K562 (cell line): Measurements from ENCODE around the gene ENHO. TPM values are rescaled to one million over a fixed set of nuclear protein-coding genes. Genes with fewer than 3 reads are reported as not detected.

ENCODE experiments used
- CSDE1 ChIP-seq, 2 experiments: fragments of 450-650 bp; IDR thresholded peaks; 2 replicates each; pipeline ENCODE4 v1.6.1; 2016; ENCODE audit warnings: mild to moderate bottlenecking in 1 of 2
- ELK1 ChIP-seq: sonication (generic); formaldehyde crosslinking; IDR thresholded peaks from 2 replicates; pipeline ENCODE4 v1.8.1; 2022; ENCODE audit warnings: missing genetic modification reagents
- ILK ChIP-seq: fragments of 450-650 bp; IDR thresholded peaks from 2 replicates; pipeline ENCODE4 v1.6.1; 2016; ENCODE audit warnings: missing genetic modification characterization, low read depth, mild to moderate bottlenecking, missing compliant biosample characterization, moderate library complexity, borderline replicate concordance
- KAT8 ChIP-seq: fragments of 450-650 bp; IDR thresholded peaks from 2 replicates; pipeline ENCODE4 v1.6.1; 2016; ENCODE audit warnings: low read depth, mild to moderate bottlenecking
- MBD1 ChIP-seq: fragments of 250-450 bp; sonication (Bioruptor Pico); IDR thresholded peaks from 2 replicates; pipeline ENCODE4 v1.8.0; 2022; ENCODE audit warnings: inconsistent platforms
- SMAD4 ChIP-seq: fragments of 250-450 bp; sonication (Bioruptor Pico); conservative IDR thresholded peaks from 2 replicates; pipeline ENCODE4 v1.8.0; 2021; ENCODE audit warnings: inconsistent platforms, mild to moderate bottlenecking, moderate library complexity
- THRB ChIP-seq: fragments of 450-650 bp; formaldehyde crosslinking; conservative IDR thresholded peaks from 2 replicates; pipeline ENCODE4 v1.4.0; 2022; ENCODE audit warnings: mild to moderate bottlenecking, missing genetic modification characterization
- polyA plus RNA-seq, 8 experiments: library from polyadenylated mRNA; depleted of rRNA in 4 of 8; stranded (reverse) in 5 of 8; unstranded in 3 of 8; fragments of >200 nt; fragmentation: Nextera tagmentation in 2 of 8; fragmentation: Illumina TruSeq in 1 of 8; extraction: Ambion mirVana in 2 of 8; extraction: Trizol in 1 of 8; gene quantifications; 2 replicates each; pipeline versions ENCODE4 v1.2.1 to v1.2.3, GENCODE V29; 2011 to 2014; ENCODE audit warnings: inconsistent platforms in 1 of 8, missing spikeins in 1 of 8
- small RNA-seq: library from RNA; depleted of rRNA; stranded (forward); fragments of <200 nt; gene quantifications from one replicate; pipeline ENCODE3, GENCODE V24; 2014
- total RNA-seq, 7 experiments: library from RNA; depleted of rRNA in 6 of 7; stranded (reverse); fragments of >200 nt in 6 of 7; fragmentation: Illumina TruSeq in 2 of 7; extraction: Trizol in 2 of 7; gene quantifications; 2 replicates each; pipeline versions ENCODE4 v1.2.1 to v1.2.3, GENCODE V29; 2011 to 2021; ENCODE audit warnings: low replicate concordance in 1 of 7

The ENHO gene
- total and polyA plus RNA-seq, 9 of the 15 experiments (the other 6 are each of a cell fraction or from before 2014, with no cell fraction given): 0.24 TPM; not detected in 8

- TF ChIP-seq CSDE1 (IDR thresholded peaks at IDR 0.05) (no peak), KAT8 (no peak), ILK (tag) (no peak), MBD1 (no peak), THRB (CRISPR knock-in tag) (no peak), ELK1 (no peak), SMAD4 (CRISPR knock-in tag) (no peak)
These were observed 47.7 kb downstream of the ENHO start (continued) for GRCh38 chr9:34475097-34475496.

Small RNAs within 50 kb of the gene (small RNA-seq; reads per million reads assigned to genes)
- not detected for gene RN7SKP24

Other genes with a start within 250 kb of the ENHO start
Only the 7 nearest of the 15 such genes appear.
- gene FAM219A, start 64.4 kb downstream of the ENHO start, total RNA-seq (2014; rRNA removed): 2.5 and 4.7 TPM in 2 replicates
- gene FAM219A, start 64.4 kb downstream of the ENHO start, total RNA-seq (2014; rRNA removed; fragmentation: Illumina TruSeq; extraction: Trizol): 2.9 and 3.3 TPM in 2 replicates
- 2.9 and 3.4 TPM in 2 replicates for gene FAM219A, start 64.4 kb downstream of the ENHO start, total RNA-seq (2015; rRNA removed; fragmentation: Illumina TruSeq; extraction: Trizol)
- gene FAM219A, start 64.4 kb downstream of the ENHO start, total RNA-seq (2021): 8.4 and 8.6 TPM in 2 replicates
- gene FAM219A, start 64.4 kb downstream of the ENHO start, polyA plus RNA-seq (2011; rRNA removed): 2.7 and 4.3 TPM in 2 replicates
- 4.5 and 4.8 TPM in 2 replicates for gene FAM219A, start 64.4 kb downstream of the ENHO start, polyA plus RNA-seq (2014; fragmentation: Illumina TruSeq; extraction: Trizol)
- under 1 TPM; 0.63 to 0.71 TPM for gene FAM219A, start 64.4 kb downstream of the ENHO start, polyA plus RNA-seq (2014; fragmentation: Nextera tagmentation; extraction: Ambion mirVana)
- gene FAM219A, start 64.4 kb downstream of the ENHO start, polyA plus RNA-seq (2014; rRNA removed): 5.4 and 6.1 TPM in 2 replicates
- not detected in 2 replicates for gene DNAI1, start 64.2 kb downstream of the ENHO start, total RNA-seq (2014; rRNA removed)
- gene DNAI1, start 64.2 kb downstream of the ENHO start, total RNA-seq (2014; rRNA removed; fragmentation: Illumina TruSeq; extraction: Trizol): not detected in 2 replicates
- gene DNAI1, start 64.2 kb downstream of the ENHO start, total RNA-seq (2015; rRNA removed; fragmentation: Illumina TruSeq; extraction: Trizol): not detected in 2 replicates
- gene DNAI1, start 64.2 kb downstream of the ENHO start, total RNA-seq (2021): not detected in 2 replicates
- gene DNAI1, start 64.2 kb downstream of the ENHO start, polyA plus RNA-seq (2011; rRNA removed): 0.03 and 0.04 TPM in 2 replicates
- not detected in 2 replicates for gene DNAI1, start 64.2 kb downstream of the ENHO start, polyA plus RNA-seq (2014; fragmentation: Illumina TruSeq; extraction: Trizol)
- gene DNAI1, start 64.2 kb downstream of the ENHO start, polyA plus RNA-seq (2014; fragmentation: Nextera tagmentation; extraction: Ambion mirVana): under 1 TPM in 1 of 2 experiments, not detected in 1; 0.01 TPM
- 0.17 TPM in 1 of 2 replicates, not detected in the other for gene DNAI1, start 64.2 kb downstream of the ENHO start, polyA plus RNA-seq (2014; rRNA removed)
- gene CNTFR, start 66.7 kb upstream of the ENHO start, total RNA-seq (2014; rRNA removed): not detected in 2 replicates
- gene CNTFR, start 66.7 kb upstream of the ENHO start, total RNA-seq (2014; rRNA removed; fragmentation: Illumina TruSeq; extraction: Trizol): not detected in 2 replicates
- not detected in 2 replicates for gene CNTFR, start 66.7 kb upstream of the ENHO start, total RNA-seq (2015; rRNA removed; fragmentation: Illumina TruSeq; extraction: Trizol)
- not detected in 2 replicates for gene CNTFR, start 66.7 kb upstream of the ENHO start, total RNA-seq (2021)
- gene CNTFR, start 66.7 kb upstream of the ENHO start, polyA plus RNA-seq (2011; rRNA removed): not detected in 2 replicates
- gene CNTFR, start 66.7 kb upstream of the ENHO start, polyA plus RNA-seq (2014; fragmentation: Illumina TruSeq; extraction: Trizol): not detected in 2 replicates
- not detected for gene CNTFR, start 66.7 kb upstream of the ENHO start, polyA plus RNA-seq (2014; fragmentation: Nextera tagmentation; extraction: Ambion mirVana)
- gene CNTFR, start 66.7 kb upstream of the ENHO start, polyA plus RNA-seq (2014; rRNA removed): not detected in 2 replicates
- gene RPP25L, start 89.1 kb upstream of the ENHO start, total RNA-seq (2014; rRNA removed): 42.0 and 51.6 TPM in 2 replicates
- gene RPP25L, start 89.1 kb upstream of the ENHO start, total RNA-seq (2014; rRNA removed; fragmentation: Illumina TruSeq; extraction: Trizol): 12.1 and 19.1 TPM in 2 replicates
- gene RPP25L, start 89.1 kb upstream of the ENHO start, total RNA-seq (2015; rRNA removed; fragmentation: Illumina TruSeq; extraction: Trizol): 24.6 and 25.4 TPM in 2 replicates
- 34.9 and 38.2 TPM in 2 replicates for gene RPP25L, start 89.1 kb upstream of the ENHO start, total RNA-seq (2021)
- gene RPP25L, start 89.1 kb upstream of the ENHO start, polyA plus RNA-seq (2011; rRNA removed): 31.5 and 36.7 TPM in 2 replicates
- 19.7 and 39.2 TPM in 2 replicates for gene RPP25L, start 89.1 kb upstream of the ENHO start, polyA plus RNA-seq (2014; fragmentation: Illumina TruSeq; extraction: Trizol)
- gene RPP25L, start 89.1 kb upstream of the ENHO start, polyA plus RNA-seq (2014; fragmentation: Nextera tagmentation; extraction: Ambion mirVana): 10 to 100 TPM; 16.3 to 29.0 TPM
- 43.7 and 48.2 TPM in 2 replicates for gene RPP25L, start 89.1 kb upstream of the ENHO start, polyA plus RNA-seq (2014; rRNA removed)
- gene DCTN3, start 97.5 kb upstream of the ENHO start, total RNA-seq (2014; rRNA removed): 50.8 and 74.8 TPM in 2 replicates
- 30.8 and 31.3 TPM in 2 replicates for gene DCTN3, start 97.5 kb upstream of the ENHO start, total RNA-seq (2014; rRNA removed; fragmentation: Illumina TruSeq; extraction: Trizol)
- gene DCTN3, start 97.5 kb upstream of the ENHO start, total RNA-seq (2015; rRNA removed; fragmentation: Illumina TruSeq; extraction: Trizol): 37.2 and 38.2 TPM in 2 replicates
- 51.0 and 53.4 TPM in 2 replicates for gene DCTN3, start 97.5 kb upstream of the ENHO start, total RNA-seq (2021)
- 44.5 and 76.3 TPM in 2 replicates for gene DCTN3, start 97.5 kb upstream of the ENHO start, polyA plus RNA-seq (2011; rRNA removed)
- gene DCTN3, start 97.5 kb upstream of the ENHO start, polyA plus RNA-seq (2014; fragmentation: Illumina TruSeq; extraction: Trizol): 41.9 and 47.0 TPM in 2 replicates
- 10 to 100 TPM; 11.0 to 26.2 TPM for gene DCTN3, start 97.5 kb upstream of the ENHO start, polyA plus RNA-seq (2014; fragmentation: Nextera tagmentation; extraction: Ambion mirVana)
- gene DCTN3, start 97.5 kb upstream of the ENHO start, polyA plus RNA-seq (2014; rRNA removed): 45.1 and 49.2 TPM in 2 replicates
- gene ARID3C, start 106.1 kb upstream of the ENHO start, total RNA-seq (2014; rRNA removed): not detected in 2 replicates
- gene ARID3C, start 106.1 kb upstream of the ENHO start, total RNA-seq (2014; rRNA removed; fragmentation: Illumina TruSeq; extraction: Trizol): not detected in 2 replicates
- gene ARID3C, start 106.1 kb upstream of the ENHO start, total RNA-seq (2015; rRNA removed; fragmentation: Illumina TruSeq; extraction: Trizol): not detected in 2 replicates
- gene ARID3C, start 106.1 kb upstream of the ENHO start, total RNA-seq (2021): not detected in 2 replicates
- not detected in 2 replicates for gene ARID3C, start 106.1 kb upstream of the ENHO start, polyA plus RNA-seq (2011; rRNA removed)
- gene ARID3C, start 106.1 kb upstream of the ENHO start, polyA plus RNA-seq (2014; fragmentation: Illumina TruSeq; extraction: Trizol): not detected in 2 replicates
- not detected for gene ARID3C, start 106.1 kb upstream of the ENHO start, polyA plus RNA-seq (2014; fragmentation: Nextera tagmentation; extraction: Ambion mirVana)
- gene ARID3C, start 106.1 kb upstream of the ENHO start, polyA plus RNA-seq (2014; rRNA removed): not detected in 2 replicates
- 43.0 and 57.5 TPM in 2 replicates for gene SIGMAR1, start 114.8 kb upstream of the ENHO start, total RNA-seq (2014; rRNA removed)
- 31.4 and 33.5 TPM in 2 replicates for gene SIGMAR1, start 114.8 kb upstream of the ENHO start, total RNA-seq (2014; rRNA removed; fragmentation: Illumina TruSeq; extraction: Trizol)
- 29.9 and 31.2 TPM in 2 replicates for gene SIGMAR1, start 114.8 kb upstream of the ENHO start, total RNA-seq (2015; rRNA removed; fragmentation: Illumina TruSeq; extraction: Trizol)
- gene SIGMAR1, start 114.8 kb upstream of the ENHO start, total RNA-seq (2021): 50.4 and 55.8 TPM in 2 replicates
- 22.1 and 35.2 TPM in 2 replicates for gene SIGMAR1, start 114.8 kb upstream of the ENHO start, polyA plus RNA-seq (2011; rRNA removed)
- 75.2 and 80.0 TPM in 2 replicates for gene SIGMAR1, start 114.8 kb upstream of the ENHO start, polyA plus RNA-seq (2014; fragmentation: Illumina TruSeq; extraction: Trizol)
- 10 to 100 TPM in 1 of 2 experiments, 1 to 10 TPM in 1; 6.9 to 16.4 TPM for gene SIGMAR1, start 114.8 kb upstream of the ENHO start, polyA plus RNA-seq (2014; fragmentation: Nextera tagmentation; extraction: Ambion mirVana)
- 56.6 and 57.5 TPM in 2 replicates for gene SIGMAR1, start 114.8 kb upstream of the ENHO start, polyA plus RNA-seq (2014; rRNA removed)